ENCODE measurements around the gene TMEM170B.

Gene TMEM170B

GRCh38 chr6:11589261-11589660 lies 51.7 kb downstream of the TMEM170B start:
- DNase-seq = no peak

DNA sequence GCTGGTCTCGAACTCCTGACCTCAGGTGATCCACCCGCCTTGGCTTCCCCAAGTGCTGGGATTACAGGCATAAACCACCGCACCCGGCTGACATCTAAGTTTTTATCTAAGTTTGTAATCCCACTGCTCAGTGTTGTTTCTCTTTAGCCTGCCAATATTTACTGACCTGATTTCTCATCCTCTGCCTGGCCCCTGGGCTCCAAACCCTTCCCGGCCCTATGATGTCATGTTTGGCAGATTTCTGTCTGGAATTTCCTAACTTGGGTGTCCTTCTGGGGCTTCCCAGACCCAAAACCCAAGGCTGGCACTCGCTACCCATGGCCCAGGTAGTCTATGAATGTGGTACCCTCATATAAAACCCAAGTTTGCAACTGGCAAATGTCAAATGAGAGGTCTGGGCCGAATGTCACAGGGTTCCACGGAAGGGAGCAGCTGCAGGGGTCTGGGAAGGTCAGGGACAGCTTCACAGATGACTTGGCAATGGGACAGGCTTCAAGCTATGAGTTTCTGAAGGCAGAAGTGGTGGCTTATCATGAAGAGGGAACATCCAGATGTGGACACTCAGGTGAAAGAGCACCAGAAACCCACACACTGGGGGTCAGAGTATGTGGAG lies 54.9 kb downstream of the TMEM170B start:
- DNase-seq = no peak

- no peak for DNase-seq
These were observed 55.5 kb downstream of the TMEM170B start for GRCh38 chr6:11593096-11593495.

DNA sequence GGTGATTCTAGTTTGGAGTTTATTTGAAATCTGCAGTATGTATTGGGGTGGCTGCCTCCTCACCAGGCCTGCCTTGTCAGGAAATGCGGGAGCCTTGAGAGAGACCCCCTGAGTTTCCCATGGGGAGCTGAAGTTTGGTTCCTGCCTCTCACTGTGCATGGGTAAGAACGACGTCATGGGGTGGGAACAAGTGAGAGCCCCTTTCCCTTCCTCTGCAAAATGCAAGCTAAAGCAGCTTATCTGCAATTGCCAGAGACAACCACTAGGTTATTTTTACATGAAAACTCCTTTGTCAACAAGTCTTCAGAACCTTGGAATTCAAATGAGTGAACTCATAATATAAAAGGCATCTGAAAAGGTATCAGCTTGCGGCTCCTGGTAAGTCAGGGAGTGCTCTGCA lies 58.4 kb downstream of the TMEM170B start:
- DNase-seq = no peak

GRCh38 chr6:11596640-11597237 lies 59.2 kb downstream of the TMEM170B start:
- no peak for DNase-seq

DNA sequence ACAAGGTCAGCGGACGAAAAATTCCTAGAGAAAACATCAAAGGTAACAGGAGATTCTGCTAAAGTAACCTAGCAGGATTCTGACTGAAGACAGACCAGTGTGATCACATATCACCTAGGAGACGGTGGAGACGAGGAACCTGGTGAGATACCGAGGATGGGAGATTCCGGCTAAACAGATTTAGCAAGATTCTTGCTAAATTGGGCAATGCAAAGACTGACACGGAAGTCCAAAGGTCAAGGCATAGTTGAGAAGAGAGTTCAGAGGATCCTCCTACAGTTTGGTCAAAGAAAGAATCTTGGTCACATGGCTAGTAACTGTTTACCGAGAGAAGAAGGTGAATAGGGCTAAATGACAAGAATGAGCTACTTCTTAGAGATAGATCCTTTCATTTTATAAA lies 61.1 kb downstream of the TMEM170B start:
- DNase-seq = no peak

- no peak for DNase-seq
These were observed 62.7 kb downstream of the TMEM170B start for GRCh38 chr6:11600251-11600650.

DNA sequence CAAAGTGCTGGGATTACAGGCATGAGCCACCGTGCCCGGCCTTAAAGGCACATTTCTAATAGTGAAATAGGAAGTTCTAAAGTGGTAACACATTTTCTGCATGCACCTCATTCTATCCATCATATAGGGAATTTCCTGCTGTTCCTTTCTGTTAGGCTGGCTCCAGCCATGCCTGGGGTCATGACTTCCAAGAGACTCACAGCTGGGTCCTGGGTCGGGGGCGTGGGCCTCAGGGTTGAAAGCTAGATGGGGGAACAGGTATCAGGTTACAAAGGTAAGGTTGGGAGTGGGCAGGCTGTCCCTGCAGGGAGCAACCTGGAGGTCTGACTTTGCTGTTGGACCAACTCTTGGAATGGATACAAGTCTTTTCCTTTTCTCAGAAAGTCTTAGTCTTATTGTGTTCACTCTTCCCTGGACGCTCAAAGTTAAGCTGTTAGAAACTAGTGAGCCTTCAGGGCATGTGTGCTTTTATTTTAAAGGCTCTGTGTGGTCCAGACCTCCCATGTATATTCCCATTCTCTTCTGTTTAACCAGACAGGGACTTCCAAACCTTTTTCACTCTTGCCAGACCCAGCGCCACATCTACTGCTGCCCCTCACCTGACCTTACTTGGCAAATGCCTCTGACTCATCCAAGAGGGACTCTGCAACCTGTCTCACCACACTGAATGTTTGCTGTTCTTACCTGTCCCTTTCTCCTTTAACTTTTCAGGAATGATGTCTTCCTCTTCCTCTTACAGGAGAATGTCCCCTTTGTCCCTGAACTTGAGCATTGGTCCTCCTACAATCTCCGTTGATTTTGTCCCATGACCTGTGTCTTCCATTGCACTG lies 64.4 kb downstream of the TMEM170B start:
- DNase-seq = no peak

DNA sequence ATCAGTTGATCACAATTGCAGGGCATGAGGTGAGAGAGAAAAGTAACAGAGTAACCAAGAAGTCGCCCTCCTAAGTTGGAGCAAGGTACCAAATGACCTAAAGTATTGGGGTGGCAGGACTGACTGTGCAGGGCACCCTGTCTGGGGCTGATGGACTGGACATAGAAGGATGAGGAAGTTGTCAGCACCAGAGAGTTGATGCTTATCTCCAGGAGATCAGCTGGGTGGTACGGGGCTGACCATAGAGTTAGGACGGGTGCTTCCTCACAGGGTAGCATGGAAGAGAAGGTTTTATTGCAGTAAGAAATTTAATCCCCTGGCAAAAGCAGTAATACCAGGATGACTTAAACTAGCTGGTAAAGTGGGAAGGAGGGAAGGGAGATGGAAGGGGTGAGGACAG lies 66.7 kb downstream of the TMEM170B start:
- no peak for DNase-seq

DNA sequence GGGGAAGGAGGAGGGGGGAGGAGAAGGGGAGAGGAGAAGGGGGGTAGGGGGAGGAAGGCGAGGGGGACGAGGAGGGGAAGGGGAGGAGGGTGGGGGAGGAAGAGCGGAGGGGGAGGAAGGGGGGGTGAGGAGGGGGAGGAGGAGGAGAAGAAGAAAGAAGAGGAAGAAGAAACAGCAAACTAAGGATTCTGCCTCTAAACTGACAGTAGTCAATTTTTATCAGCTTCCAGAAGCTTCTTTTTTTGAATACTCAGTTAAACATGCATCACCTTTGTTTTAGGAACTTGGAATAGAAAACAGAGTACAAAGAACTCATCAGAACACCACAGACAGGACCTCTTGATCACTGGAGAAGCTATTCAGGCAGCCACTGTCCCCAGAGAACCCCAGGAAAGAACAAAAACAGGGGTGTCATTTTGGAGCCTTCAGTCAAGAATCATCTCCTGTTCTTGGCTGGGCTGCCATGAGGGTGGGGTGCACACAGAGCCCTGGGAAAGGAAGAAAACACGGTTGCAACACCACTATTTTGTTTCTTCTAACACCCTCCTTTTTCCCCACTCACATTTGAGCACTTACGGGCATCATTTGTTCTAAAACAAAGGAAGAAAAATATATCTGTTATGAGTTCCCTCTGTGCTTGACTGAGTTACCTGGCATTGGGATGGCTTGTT lies 67.4 kb downstream of the TMEM170B start:
- no peak for DNase-seq

GRCh38 chr6:11605507-11605905 lies 68.0 kb downstream of the TMEM170B start:
- no peak for DNase-seq

GRCh38 chr6:11606332-11606731 lies 68.8 kb downstream of the TMEM170B start:
- no peak for DNase-seq

DNA sequence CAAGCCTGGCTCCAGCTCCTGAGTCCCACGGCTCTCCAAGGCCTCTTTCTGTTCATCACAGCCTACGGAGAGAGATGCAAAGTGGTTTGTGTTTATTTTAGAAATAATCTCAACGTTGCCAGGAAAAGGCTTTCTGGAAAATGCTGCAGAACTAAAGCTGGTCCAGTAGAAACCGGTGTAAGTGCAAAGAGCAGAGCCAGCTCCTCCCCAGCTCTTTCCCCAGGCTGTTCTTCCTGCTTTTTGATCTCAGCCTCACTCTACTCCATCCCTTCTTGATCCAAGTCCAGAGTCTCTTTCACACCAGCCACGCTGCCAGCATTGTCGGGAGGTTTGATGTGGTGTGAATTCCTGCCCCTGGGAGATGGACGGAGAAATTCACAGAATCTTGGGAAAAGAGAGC lies 69.8 kb downstream of the TMEM170B start:
- no peak for DNase-seq

DNA sequence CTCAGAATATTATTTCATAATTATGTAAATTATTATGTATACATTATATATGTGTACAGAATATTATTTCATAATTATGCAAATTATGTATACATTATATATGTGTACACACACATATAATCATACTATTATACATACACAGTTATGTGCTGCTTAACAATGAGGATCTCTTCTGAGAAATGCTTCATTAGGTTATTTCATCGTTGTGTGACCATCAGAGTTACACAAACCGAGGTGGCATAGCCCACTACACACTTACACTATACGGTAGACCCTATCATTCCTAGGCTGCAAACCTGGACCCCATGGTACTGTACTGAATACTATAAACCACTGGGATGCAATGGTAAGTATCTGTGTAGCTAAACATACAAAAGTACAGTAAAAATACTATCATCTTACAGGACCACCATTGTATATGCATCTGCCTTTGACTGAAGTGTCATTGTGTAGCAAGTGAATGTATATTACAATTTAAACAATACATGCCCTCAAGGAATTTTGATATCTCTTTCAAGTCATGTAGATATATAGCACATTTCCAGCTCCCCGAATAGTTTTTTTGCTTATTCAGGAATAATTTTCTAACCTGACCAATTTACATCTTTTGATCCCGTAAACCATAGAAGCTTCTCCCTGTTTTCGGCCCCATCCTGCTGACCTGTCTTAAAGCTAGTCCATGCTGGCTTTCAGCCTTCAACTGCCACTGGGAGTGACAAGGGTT lies 71.2 kb downstream of the TMEM170B start:
- DNase-seq = no peak

- DNase-seq = no peak
These were observed 71.9 kb downstream of the TMEM170B start for GRCh38 chr6:11609324-11610071.

DNA sequence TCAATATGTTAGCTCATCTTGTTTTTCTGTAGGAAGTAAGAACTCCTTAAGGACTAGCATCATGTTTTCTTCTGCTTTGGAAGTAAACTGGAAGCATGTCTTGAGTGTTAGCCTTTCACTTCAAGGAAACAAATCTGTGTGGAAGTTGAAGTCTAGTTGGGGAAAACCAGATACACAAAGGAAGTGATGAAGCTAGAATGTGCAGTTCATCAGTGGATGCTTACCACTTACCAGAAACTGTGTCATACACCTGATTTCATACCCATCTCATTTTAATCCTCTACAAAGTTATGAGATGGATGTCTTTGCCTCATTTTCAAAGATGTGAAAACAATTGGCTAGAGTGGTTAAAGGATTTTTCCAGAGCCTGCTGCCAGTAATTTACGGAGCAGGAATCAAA lies 75.8 kb downstream of the TMEM170B start:
- DNase-seq = no peak

DNA sequence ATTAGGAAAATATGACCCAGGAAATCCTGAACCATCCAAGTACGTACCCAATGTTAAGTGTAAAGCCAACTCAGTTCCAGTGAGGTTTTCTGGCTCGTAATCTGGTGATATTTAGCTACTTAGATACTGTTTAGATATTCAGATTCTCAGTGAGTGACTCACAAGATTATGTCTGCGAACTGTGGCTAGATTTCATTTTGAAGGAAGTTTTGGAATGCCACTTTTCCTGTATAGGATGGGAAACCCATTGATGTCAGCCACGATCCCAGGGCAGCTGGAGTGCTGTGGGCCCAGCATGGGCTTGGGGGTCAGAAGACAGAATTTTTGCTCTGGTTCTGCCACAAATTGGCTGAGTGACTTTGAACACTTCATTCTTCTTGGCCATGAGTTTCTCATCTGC lies 76.3 kb downstream of the TMEM170B start:
- DNase-seq = no peak

DNA sequence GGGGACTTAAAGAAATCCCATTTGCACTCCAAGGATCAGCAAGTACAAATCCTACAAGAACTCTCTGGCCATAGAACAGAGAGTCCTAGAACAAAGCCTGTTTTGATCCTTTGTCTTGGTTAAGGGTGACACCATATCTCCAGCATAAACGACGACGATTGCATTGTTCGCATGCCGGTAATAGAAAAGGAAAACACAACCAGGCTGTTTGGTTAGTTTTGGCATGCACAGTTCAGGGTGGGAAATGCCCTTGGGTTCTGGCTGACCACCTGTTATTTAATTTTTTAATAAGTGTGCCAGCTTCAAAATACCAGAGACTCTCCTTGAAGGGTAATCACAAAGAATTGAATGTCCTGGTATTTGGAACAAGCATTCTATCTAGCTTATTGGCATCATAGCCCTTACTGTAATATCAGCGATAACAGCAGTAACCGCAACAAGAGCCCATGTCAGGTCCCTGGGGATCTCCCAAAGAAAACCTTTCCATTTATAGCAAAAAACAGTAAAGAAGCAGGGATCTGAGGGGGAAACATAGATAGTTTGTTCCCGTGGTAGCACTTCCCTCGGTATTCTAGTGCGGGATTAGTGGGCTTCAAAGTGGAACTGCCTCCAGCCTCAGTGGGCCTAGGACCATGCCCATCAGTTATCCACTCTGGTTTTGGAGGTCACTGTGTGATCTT lies 77.1 kb downstream of the TMEM170B start:
- DNase-seq = no peak

GRCh38 chr6:11615214-11615602 lies 77.7 kb downstream of the TMEM170B start:
- DNase-seq = no peak

- no peak for DNase-seq
These were observed 78.7 kb downstream of the TMEM170B start for GRCh38 chr6:11616200-11616611.

- no peak for DNase-seq
These were observed 81.0 kb downstream of the TMEM170B start for GRCh38 chr6:11618533-11618932.

GRCh38 chr6:11621119-11621518 lies 83.6 kb downstream of the TMEM170B start:
- DNase-seq = no peak
